NCI-H2171 treated with DMSO at 0.1 percent for 48 hours (cell line): ENCODE results near the gene RTCB.
A peak's percentile ranks its signal among the peaks of the same experiment; 100 is the strongest.
"Not testable (repeated sequence)": the region's sequence is repeated elsewhere in the genome, so short reads cannot be mapped to it uniquely, and the experiment has no call there.

Source experiments
- DNase-seq: peaks from one replicate; lab custom pipeline; 2025; lab: John Stamatoyannopoulos, UW

Gene RTCB

DNA sequence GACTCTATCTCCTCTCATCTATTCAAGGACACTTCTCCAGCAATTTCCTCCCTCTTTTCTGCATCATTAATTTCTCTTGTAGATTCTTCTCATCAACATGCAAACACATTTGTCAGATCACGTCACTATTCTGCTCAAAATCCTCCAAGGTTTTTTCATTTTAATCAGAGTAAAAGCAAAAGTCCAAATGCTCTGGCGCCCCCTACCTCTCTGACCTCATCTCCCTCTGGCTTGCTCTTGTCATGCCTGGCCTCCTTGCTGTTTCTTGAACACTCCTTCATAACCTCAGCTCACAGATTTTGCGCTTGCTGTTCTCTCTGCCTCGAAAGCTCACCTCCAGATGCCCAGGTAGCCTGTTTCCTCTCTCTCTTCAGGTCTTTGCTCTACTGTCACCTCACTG lies 22.4 kb downstream of the RTCB start:
- DNase-seq, result peak; percentile 29

DNA sequence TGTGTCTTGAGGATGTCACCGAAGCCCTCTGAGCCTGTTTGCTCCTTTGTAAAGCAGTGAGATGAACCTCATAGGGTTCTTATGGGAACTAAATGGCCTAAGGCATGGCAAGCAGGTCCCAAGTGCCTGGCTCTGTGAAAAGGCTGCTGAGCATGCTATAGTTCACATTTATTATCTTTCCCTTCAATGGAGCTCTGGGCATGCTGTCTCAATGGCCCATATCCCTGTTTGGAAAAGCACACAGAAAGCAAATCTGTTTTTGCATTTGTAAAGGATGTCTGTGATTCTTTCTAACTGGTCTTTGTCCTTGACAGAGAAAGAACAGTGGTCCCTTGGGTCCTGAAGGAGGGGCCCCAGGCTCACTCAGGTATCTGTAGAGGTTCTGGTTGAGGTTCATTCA lies 26.4 kb downstream of the RTCB start:
- DNase-seq, result no peak

DNA sequence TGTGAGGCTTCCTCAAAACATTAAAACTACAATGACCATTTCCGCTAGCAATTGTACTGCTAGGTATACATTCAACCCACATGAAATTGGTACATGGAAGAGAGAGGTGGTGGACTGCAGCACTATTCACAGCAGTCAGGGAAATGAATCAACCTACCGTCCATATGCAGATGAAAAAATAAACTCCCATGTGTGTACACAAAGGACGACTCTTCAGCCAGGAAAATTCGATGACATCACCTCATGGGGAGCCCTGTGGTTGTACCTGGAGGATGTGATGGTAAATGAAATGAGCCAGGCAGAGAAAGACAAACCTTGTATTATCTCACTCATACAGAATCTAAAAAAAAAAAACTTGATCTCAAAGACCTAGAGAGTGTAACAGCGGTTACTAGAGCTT lies 31.1 kb downstream of the RTCB start:
- DNase-seq, result no peak

DNA sequence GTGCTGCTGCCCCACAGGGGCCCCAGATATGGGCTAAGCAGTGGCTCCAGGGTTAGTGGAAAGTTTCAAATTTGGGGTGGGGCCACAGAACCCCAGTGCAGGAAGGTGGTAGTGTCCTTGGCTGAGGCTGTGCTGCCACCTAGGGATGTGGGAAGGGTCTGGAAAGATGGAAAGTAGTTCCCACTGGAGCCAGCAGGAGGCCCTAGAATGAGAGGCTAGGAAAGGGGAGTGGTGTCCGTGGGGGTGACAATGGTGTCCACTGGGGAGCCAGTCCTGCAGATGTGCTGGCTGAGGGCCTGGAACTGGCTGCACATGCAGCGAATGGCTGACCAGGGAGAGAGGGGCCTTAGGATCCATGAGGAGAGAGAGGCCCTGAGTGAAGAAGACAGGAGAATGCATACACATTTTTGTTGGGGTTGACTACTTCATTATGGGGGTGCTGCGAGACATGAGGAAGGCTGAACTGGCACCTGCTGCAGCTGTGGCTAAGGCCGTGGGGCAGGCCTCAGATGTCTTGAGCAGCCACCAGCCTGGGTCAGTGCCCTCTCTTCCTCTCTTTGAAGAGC lies 33.3 kb downstream of the RTCB start:
- DNase-seq, result peak; percentile 5

DNA sequence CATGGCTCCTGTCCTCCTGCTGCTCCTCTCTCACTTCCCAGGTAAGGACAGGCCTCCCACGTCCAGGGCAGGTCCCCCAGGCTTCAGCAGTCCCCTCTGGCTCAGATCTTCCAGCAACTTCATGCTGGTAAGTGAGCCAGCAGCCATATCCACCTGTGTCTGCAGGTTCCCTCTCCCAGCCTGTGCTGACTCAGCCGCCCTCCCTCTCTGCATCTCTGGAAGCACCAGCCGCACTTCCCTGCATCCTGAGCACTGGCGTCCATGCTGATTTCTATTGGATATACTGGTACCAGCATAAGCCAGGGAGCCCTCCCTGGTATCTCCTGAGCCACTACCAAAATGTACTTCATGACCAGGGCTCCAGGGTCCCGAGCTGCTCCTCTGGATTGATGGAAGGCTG lies 35.4 kb downstream of the RTCB start:
- no peak for DNase-seq

DNA sequence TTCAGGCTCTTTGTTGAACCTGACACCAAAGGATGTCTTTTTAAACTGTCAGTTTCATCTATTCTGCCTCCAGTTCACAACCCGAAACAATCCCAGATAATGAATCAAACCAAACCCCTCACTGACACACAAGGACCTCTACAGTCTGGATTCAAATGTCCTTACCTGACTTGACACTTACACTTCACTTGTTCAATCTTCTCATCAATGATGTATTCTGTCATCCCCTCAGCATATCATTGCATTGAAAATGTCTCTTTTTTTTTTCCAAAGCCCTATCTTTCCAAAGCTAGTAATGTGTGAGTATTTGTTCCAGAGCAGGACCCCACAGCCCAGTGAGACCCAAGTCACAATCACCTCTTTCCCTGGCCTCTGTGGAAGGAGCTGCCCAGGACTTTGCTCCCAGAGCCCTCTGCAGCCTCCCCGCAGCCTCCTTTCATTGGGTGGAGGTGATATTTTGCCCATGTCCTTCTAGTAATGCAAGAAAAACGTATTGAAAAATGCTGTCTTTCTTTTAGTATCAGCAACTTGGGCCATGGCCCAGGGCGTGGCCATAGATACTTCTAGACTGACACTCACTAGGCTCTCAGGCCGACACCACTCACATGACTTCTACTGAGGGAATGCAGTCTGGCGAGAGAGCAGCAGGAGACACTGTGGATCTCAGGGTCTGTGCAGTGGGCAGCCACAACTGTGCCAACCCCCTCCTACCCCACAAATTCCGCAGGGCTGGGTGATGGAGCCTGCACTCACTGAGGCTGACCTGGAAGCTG lies 36.2 kb downstream of the RTCB start:
- no peak for DNase-seq

DNA sequence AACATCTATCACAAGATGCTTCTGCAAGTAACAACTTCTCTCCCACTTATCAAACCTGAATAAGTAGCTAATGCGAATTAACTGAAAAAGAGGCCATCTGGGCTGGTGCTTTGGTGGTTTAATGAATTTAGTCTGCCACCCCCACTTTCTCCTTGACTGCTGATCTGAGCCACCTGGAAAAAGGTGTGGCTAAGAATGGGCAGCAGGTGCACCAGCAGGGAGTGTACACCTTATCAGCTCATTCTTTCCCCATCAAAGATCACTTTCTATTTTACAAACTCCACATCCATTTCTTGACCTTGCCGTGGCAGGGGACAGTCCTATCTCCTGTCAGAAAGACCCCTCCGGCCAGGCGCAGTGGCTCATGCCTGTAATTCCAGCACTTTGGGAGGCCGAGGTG lies 47.8 kb downstream of the RTCB start:
- DNase-seq, result peak; percentile 72

DNA sequence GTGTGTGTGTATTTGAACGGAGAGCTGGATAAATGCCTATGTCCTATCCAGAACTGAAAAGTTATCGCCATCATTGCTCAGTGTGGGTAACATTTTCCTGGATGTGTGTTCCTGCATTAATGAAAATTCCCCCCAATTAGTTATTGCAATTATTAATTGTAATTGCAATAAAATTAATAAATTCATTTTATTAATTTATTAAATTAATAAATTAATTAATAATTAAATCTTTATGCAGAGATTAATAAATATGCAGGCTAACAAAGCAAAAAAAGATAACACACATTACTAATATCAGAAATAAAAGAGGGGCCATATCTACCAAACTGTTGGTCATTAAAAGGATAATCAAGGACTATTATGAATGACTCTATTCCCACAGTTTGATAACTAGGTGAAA lies 50.8 kb downstream of the RTCB start:
- no peak for DNase-seq

DNA sequence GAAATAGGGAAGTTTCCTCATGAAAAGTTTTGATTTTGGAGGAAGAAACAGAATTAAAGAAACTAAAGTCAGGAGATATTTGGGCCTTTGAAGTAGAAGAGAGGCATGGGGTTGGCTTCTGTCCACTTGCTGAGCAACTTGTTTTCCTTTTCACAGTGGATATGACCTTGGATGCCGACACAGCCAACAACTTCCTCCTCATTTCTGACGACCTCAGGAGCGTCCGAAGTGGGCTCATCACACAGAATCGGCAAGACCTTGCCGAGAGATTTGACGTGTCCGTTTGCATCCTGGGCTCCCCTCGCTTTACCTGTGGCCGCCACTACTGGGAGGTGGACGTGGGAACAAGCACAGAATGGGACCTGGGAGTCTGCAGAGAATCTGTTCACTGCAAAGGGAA lies 52.0 kb downstream of the RTCB start:
- not testable (repeated sequence) for DNase-seq

DNA sequence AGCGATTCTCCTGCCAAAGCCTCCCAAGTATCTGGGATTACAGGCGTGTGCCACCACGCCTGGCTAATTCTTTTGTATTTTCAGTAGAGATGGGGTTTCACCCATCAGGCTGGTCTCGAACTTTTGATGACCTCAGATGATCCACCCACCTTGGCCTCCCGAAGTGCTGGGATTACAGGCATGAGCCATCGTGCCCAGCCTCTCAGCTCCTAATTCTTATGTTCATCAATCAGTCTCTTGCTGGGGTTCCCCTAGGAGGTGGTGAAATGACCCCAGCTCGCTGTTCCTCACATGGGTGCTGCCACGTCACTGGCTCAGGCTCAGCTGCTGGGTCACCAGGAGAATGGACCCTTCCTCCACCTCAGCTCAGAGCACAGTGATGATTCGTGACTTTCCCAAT lies 54.5 kb downstream of the RTCB start, which contains the start of gene RFPL3:
Gene RFPL3 (plus strand): TSS at position 301 of the 400 bp plus-strand sequence. CDS start 205 bp downstream, outside the sequence.
- not testable (repeated sequence) for DNase-seq

DNA sequence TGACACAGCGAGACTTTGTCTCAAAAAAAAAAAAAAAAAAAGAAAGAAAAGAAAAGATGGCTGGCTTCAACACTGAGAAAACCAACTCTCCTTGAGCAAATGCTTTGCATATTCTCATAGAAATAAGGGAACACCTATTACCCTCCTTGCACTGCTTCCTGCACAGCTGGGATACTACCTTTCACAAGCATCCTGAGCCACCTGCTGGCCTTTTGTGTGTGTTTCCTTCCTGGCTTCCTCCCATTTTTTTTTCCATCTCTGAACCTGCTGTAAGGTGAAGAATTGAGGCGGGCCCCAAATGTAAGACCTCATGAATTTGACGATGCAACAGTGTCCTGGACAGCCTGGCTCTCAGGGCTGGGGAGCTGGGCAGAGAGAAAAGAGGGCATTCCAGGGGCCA lies 56.3 kb downstream of the RTCB start:
- DNase-seq, result peak; percentile 82

DNA sequence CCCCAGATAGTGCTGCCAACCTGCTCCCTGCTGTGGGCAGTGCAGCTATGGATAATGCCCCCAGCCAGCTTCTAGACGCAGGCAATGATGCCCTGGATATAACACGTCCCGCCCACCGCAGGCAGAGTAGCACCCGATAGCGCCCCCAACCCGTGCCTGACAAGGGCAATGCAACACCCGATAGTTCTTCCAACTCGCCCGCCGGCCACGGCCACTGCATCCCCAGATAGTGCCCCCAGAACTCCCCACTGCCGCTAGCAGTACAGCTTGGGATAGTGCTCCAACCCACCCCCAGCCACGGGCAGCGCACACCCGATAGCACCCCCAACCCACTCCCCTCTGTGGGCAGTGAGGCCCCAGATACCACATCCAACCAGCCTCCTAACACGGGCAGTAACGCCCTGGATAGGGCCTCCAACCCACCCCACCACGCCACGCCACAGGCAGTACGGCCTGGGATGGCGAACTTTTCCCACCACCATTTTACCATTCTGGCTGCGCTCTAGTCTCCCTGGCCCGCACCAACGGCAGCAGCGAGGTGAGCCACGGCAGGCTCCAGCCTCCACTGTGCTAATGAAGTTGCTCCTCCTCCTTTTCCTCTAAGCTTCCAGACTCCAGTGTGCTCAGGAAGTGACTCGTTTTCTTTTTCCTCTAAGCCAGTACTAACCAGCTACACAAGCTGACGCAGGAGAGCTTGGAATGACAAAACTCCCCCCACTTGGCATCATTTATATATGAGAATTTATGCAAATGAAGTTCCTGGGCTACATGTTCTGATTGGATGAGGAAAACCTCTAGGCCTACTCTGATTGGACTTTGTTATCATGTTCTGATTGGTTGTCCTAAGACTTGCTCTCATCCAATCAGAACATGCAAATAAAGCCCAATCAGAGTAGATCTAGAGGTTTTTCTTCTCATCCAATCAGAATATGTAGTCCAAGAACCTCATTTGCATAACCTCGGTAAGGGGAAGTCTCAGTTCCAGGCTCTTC lies 57.4 kb downstream of the RTCB start:
- peak; percentile 16 for DNase-seq

DNA sequence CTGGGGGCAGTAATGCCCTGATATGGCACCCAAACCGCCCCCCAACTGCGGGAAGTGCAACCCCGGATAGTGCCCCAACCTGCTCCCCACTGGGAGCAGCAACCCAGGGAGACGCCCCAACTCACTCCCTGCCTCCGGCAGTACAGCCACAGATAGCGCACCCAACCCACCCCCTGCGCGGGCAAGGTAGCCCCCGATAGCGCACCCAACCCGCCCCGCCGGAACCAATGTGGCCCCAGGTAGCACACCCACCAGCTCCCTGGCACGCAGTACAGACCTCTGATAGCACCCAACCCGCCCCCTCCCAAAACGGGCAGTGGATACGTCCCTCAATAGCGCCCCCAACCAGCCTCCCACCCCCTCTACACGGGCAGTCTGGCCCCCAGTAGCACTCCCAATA lies 58.2 kb downstream of the RTCB start:
- no peak for DNase-seq

DNA sequence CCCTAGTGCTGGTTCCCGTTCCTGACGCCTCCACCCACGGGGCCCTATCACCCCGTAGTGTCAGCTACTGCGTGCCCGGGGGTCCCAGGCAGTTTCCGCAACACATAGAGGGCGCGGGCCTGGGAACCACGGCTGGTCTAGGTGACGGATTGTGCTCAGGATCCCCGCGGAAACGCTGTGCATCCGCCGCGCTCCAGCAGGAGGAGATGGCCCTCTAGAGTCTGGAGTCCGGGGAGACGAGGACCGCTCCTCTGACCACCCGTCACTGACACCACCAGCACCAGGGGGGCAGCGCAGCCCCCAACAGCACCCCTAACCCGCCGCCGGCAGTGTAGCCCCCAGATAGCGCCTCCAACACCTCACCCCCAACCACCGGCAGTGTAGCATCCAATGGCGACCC lies 58.8 kb downstream of the RTCB start:
- no peak for DNase-seq

DNA sequence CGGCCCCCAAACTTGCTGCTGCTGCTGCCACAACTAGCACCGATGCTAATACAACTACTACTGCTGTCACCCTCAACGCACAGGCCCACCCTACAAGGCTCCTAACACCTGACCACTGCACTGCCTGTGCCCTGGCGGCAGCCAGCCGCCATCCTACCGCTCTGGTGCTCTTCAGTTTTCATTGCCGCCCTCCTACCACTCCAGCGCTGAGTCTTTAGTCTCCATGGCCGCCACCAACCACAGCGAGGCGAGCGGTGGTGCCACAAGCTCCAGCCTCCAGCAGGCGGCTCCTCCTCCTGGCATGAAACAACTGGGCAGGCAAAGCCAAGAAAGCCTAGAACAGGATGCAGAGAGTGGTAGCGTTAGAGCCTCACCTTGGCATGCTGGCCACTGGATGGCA lies 59.4 kb downstream of the RTCB start:
- no peak for DNase-seq

DNA sequence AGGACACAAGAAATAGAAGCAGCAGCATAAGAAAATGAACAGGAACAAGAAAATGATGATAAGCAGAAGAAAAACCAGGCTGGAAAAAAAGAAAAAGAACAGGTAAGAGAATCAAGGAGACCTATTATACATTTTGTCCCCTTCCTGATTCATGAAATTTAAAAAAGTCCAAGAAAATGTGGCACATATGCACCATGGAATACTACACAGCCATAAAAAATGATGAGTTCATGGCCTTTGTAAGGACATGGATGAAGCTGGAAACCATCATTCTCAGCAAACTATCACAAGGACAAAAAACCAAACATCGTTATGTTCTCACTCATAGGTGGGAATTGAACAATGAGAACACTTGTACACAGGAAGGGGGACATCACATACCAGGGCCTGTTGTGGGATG lies 60.2 kb downstream of the RTCB start:
- DNase-seq, result not testable (repeated sequence)

DNA sequence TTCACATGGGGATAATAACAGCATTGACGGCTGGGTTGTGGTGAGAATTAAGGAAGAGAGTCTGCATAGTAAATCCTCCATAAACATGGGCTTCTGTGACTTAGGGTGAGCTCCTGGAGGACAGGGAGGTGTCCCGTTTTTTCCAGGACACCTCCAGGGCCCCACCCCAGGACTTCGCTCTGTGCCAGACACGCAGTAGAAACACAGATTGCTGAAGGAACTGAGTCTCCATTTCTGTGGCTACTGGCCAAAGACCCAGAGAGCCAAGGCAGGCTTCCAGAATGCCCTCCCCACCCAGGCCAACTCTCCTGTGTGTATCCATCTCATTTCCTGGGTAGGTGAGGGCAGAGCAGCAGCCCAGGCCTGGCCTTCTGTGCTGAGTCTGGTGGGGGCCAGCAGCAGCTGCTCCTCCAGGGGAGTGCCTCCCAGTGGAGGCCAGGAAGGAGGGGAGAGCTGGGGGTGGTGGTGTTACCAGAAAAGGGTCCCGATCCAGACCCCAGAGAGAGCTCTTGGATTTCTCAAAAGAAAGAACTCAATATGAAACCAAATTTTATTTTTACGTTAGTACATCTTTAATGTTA lies 63.9 kb downstream of the RTCB start:
- DNase-seq, result no peak

DNA sequence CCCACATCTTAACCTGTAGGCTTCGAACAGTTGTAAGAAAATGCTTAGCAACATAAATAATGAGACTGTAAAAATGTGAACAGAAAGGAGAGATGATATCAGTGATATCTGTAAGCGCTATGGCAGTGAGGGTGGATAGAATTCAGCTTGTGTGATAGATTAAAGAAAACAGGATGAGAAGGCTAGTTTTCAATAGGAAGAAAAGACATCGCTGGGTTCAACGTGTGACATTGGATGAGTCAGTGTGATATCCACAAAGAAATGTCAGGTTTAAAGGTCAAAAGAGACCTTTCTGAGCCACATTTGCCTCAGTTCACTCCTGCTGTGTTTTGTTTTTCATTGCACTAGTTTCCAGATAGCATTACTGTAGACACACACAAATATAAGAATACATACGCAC lies 68.1 kb downstream of the RTCB start:
- DNase-seq, result no peak

DNA sequence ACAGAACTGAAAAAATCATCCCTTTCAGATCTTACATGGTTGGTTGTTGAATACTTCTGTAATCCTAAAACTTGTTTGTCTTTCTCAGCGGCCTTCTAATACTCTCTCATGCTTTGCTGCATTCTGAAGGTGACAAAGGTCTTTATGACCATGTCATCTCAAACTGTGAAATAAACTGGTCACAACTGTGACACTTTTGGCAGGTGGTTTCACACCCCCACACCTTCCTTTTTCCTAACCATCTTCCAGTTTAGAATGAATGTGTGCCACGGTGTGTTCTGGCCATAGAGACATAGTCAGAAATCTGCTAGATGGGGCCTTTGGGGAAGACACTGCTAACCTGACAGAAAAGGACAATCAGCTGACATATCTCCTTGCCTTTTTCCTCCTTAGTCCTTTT lies 69.1 kb downstream of the RTCB start:
- DNase-seq, result no peak

DNA sequence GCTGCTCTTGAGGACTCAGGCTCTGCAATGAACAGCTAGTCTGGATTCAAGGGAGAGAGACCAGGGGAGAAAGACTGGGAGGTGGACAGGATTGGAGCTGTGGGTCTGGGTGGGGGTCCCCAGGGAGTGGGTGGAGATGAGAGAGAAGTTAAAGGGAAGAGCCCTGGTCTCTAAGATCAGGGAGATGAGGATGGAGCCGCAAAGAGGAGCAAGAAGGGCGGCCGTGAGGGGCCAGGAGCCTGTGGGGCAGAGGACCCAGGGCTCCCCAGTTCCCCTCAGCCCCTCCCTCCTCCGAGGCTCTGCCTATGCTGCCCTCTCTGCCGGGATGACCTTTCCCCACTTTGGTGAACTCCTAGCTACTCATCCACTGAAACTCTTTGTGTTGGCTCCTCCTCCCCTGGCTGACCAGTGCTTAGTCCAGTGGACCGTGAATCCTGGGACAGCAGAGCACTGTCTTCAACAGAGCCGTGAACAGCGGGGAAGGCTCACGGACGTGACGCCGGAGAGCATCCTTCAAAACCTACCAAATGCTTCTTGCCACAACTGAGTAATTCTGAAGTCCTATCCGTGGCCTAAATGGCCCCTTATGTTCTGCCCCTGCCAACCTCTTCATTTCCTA lies 70.8 kb downstream of the RTCB start:
- no peak for DNase-seq

DNA sequence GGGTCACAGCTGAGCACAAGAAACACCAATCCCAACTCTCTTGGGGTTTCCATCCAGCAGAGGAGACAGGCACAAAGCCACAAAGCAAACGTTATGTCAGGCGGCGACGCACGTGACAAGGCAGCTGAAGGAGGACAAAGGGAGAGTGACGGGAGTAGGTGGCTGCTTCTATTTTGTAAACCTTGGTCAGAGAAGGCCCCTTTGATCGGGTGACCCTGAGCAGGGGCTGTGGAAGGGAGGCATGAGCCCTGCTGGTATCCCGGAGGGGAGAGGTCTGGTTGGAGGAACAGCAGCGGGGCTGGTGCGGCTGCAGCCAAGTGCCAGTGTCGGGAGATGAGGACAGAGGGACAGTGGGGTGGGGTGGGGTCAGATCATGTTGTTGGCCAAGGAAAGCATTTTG lies 71.6 kb downstream of the RTCB start:
- no peak for DNase-seq
